NCI-H524 treated with DMSO at 0.1 percent for 48 hours (cell line): ENCODE results near the gene C19orf47.
"Not testable (repeated sequence)": the region's sequence is repeated elsewhere in the genome, so short reads cannot be mapped to it uniquely, and the experiment has no call there.

Source experiments
- DNase-seq: peaks from one replicate; lab custom pipeline; 2025; lab: John Stamatoyannopoulos, UW

Gene C19orf47

DNA sequence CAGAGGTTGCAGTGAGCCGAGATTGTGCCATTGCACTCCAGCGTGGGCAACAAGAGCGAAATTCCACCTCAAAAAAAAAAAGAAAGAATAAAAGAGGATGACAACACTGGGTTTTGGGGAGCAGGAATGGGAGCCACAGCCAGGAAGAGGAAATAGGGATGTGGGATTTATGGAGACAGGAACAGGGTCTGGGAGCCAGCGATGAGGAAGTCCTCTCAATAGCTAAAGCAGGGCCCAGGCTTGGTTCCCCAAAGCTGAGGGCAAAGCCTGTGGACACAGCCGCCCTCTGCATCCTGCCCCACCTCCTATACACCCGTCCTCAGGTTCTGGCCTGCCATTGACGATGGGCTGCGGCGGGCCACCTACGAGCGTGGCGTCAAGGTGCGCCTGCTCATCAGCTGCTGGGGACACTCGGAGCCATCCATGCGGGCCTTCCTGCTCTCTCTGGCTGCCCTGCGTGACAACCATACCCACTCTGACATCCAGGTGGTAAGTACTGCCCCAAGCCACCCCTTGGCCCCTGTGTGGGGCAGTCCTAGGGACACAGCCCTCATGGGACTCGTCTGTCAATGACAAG is 28.2 kb upstream of the C19orf47 start:
- no peak for DNase-seq

- DNase-seq, result no peak
These were observed 25.9 kb upstream of the C19orf47 start for GRCh38 chr19:40374084-40374483.

- no peak for DNase-seq
These were observed 23.6 kb upstream of the C19orf47 start for GRCh38 chr19:40371802-40372122.

DNA sequence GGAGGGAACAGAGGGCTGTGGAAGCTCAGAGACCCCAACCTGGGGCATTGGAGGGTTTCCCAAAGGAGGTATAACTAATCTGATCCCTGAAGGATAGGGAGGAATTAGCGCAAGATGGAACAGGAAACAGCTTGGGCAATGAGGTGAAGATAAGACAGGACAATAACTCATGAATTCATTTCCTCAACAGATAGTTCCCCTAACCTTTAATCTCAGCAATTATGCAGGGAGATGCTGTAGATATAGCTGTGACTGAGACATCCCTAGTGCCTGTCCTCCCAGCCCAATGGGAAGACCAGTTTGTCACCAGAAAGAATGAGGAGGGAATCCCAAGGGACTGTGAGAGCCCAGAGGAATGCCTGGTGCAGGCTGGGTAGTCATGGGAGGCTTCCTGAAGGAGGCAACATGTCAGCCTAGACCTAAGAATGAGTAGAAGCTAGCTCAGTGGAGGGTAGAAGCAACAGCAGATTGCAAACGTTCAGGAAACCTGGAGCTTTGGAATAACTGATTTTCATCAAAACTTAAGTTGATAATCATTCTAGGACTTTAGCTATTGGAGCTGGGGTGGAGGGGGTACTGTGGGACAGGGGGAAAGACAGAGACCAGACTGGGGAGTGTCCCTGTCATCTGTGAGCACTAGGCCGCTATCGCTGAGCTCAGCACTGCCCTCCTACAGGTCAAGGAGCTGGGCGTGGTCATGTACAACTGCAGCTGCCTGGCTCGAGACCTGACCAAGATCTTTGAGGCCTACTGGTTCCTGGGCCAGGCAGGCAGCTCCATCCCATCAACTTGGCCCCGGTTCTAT is 23.0 kb upstream of the C19orf47 start:
- DNase-seq, result no peak

GRCh38 chr19:40370253-40370652 is 22.1 kb upstream of the C19orf47 start:
- DNase-seq, result not testable (repeated sequence)

DNA sequence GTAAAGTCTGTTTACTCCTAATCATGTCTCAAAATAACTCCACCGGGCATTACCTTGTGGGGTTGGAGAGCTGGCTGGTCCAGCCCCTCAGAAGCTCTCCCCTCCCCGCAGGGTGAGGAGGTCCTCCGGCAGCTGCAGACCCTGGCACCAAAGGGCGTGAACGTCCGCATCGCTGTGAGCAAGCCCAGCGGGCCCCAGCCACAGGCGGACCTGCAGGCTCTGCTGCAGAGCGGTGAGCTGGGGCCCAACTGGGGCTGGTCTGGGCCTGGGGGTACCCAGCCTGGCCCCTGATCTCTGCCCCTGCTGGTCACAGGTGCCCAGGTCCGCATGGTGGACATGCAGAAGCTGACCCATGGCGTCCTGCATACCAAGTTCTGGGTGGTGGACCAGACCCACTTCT is 21.6 kb upstream of the C19orf47 start:
- DNase-seq, result no peak

DNA sequence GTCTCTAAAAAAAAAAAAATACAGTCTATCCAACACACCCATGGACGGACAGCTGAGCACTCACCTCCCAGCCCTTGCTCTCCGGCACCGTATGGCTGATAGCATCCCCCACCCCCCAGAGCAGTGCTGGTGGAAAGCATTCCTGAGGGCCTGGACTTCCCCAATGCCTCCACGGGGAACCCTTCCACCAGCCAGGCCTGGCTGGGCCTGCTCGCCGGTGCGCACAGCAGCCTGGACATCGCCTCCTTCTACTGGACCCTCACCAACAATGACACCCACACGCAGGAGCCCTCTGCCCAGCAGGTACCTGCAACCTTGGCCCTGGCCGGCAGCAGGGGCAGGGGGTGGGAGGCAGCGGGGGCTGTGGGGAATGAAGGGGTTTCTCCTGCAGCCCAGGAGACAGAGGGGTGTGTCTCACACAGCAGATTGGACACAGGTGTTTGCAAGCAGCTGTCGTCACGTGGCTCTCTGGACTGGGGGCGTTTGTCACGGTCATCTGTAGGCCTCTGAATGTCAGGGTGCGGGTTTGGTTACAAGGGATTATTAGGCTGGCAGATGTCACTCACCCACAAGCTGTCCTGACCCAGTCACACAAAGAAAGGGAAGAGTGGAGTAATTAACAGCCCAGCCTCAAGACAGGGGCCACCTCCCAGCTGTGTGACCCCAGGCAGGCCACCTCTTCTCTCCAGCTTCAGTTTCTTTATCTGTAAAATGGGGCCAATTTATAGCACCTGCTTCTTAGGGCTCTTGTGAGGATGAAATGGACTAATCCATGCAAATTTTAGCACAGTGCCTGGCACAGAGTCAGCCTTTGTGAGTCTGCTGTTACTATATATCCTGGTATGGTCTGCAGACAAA is 19.6 kb upstream of the C19orf47 start:
- DNase-seq, result peak; percentile 98

- no peak for DNase-seq
These were observed 18.7 kb upstream of the C19orf47 start for GRCh38 chr19:40366697-40367561.

- DNase-seq, result no peak
These were observed 17.6 kb upstream of the C19orf47 start for GRCh38 chr19:40365613-40366401.

DNA sequence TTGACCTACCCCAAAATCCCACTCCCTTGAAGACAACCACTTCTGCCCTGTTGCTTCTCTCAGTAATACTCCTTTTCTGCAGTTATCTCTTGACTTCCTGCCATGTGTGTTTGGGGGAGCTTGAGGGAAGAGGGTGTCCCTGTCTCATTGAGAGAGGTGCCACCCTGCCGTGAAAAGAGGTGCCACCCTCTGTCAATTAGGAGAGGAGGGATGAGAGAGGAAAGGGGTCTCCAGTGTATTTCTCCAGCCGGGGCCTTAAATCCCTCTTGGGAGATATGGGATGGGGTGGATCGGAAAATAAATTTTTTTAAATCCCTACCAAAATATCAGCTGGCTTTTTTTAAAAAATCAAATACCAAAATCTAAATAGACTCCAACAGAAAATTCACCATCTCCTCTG is 16.8 kb upstream of the C19orf47 start:
- DNase-seq, result no peak

GRCh38 chr19:40363069-40363468 is 14.9 kb upstream of the C19orf47 start:
- DNase-seq, result no peak

DNA sequence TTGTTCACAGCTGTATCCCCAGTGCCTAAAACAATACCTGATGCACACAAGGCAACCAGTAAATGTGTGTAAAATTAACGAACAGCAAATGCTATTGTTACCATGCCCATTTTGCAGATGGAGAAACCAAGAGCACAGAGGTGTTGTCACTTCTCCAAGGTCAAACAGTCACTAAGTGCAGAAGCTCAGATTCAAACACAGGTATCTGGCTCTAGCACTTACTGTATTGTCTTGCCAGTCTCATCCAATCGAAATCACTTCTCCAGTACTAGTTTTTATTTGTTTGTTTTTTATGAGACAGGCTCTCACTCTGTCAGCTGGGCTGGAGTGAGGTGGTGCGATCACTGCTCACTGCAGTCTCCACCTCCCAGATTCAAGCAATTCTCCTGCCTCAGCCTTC is 14.0 kb upstream of the C19orf47 start:
- no peak for DNase-seq

- DNase-seq, result no peak
These were observed 12.6 kb upstream of the C19orf47 start for GRCh38 chr19:40360708-40361241.

- DNase-seq, result no peak
These were observed 12.0 kb upstream of the C19orf47 start for GRCh38 chr19:40360020-40360707.

DNA sequence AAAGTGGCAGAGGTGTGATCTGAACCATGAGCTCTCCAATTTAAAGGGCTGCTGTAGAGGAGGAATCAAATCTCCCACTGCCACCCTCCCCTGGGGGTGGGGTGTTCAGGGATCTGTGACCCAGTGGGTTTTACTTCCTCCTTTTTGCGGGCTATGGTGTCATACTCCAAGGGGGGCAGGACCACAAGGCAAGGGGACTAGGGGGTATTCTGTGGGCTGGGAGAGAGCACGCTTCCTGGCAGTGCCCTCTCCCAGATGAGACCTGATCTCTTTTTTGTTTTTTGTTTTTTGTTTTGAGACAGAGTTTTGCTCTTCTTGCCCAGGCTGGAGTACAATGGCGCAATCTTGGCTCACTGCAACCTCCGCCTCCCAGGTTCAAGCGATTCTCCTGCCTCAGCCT is 10.6 kb upstream of the C19orf47 start:
- DNase-seq, result no peak

DNA sequence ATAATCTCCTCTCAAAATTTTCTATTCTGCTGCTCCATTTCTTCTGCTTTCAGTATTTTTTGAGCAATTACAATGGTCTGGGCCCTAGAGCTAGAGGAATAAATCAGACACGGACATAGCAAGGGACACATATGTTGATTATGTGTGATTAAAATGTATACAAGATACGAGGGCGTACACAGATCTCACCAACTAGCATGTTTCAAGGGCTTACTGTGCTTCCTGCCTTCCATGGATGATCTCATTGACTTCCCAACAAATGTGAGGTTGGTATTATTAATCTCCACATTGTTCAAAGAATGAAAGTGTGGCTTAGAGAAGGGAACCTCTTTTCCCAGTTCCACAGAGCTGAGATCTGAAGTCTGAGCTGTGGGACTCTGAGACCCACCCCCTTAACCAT is 9.4 kb upstream of the C19orf47 start:
- no peak for DNase-seq

GRCh38 chr19:40356681-40357595 is 8.7 kb upstream of the C19orf47 start:
- no peak for DNase-seq

DNA sequence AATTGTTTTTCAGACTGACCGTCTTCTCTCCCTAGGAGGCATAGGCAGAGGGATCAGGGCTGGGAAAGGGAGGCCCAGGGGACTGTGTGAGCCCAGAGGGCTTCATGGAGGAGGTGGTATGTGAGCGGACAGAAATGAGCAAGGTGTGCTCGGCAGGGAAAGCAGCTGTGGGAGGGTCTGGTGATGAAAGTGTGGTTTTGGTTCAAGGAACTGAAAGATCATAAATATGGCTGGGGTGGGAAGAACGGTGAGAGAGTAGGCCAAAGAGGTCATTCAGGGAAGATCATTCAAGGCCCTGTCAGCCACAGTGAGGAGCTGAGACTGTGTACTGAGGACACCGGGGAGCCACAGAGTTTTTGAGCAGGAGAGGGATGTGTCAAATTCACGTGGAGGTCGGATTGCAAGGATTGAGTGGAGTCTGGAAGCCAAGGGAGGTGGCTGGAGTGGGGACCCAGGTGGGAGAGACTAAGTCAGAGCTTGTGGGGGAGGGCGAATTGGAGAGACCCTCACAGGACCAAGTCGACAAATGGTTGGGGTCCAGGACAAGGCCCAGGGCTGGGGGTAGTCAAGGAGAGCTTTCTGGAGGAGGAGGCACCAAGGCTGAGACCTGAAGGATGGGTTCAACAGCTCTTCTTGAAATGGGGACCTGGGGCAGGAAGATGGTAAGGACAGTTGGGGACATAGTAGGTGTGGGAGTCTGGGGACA is 7.9 kb upstream of the C19orf47 start:
- DNase-seq, result no peak
